Gastroesophageal sphincter (tissue), 3 donors: ENCODE results near the gene CPVL.

Experiments
- CTCF ChIP-seq, 4 experiments: fragments of 200-600 bp in 2 of 4; fragments of 450-650 bp in 2 of 4; sonication (generic) in 1 of 4; IDR thresholded peaks; one replicate each; pipeline ENCODE4 v1.5.1; 2017 to 2019; ENCODE audit warnings: antibody characterized with exemption in 4 of 4, mild to moderate bottlenecking in 2 of 4, moderate library complexity in 2 of 4
- EP300 ChIP-seq: sonication (generic); formaldehyde crosslinking; IDR thresholded peaks from one replicate; pipeline ENCODE4 v1.6.1; 2017; ENCODE audit warnings: antibody characterized with exemption, mild to moderate bottlenecking
- POLR2A ChIP-seq, 2 donors: fragments of 450-650 bp; IDR thresholded peaks; one replicate each; pipeline ENCODE4 v1.6.1; 2017; ENCODE audit warnings: antibody characterized with exemption in 2 of 2, mild to moderate bottlenecking in 2 of 2, moderate library complexity in 1 of 2
- POLR2AphosphoS5 ChIP-seq: sonication (generic); formaldehyde crosslinking; IDR thresholded peaks from one replicate; pipeline ENCODE4 v1.6.1; 2017; ENCODE audit warnings: antibody characterized with exemption

- TF ChIP-seq CTCF (IDR thresholded peaks at IDR 0.05) (no peak), POLR2A (IDR thresholded peaks at IDR 0.05) (no peak), POLR2AphosphoS5 (no peak), EP300 (no peak)
These were observed 47.9 kb upstream of the CPVL start for GRCh38 chr7:29194206-29194593.
